Cardiac muscle cell (in vitro differentiated cells and primary cell): ENCODE results near the gene FGF19. TPM values are rescaled to one million over a fixed set of nuclear protein-coding genes. Genes with fewer than 3 reads are reported as not detected.

ENCODE experiments used
- DNase-seq, 2 donors: peaks; one replicate each; pipeline versions ENCODE4 v3.0.0 to v3.0.0-alpha.2; 2010 to 2017; ENCODE audit warnings: low read depth in 1 of 2, low spot score in 1 of 2
- H3K27ac ChIP-seq: fragments of 200-600 bp; sonication (generic); 2 replicates; pipeline ENCODE4 v1.5.1; 2016
- H3K27me3 ChIP-seq: fragments of 200-600 bp; sonication (generic); 2 replicates; pipeline ENCODE4 v1.6.0; 2016; ENCODE audit warnings: control low read depth
- H3K36me3 ChIP-seq: fragments of 200-600 bp; sonication (generic); 2 replicates; pipeline ENCODE4 v1.5.1; 2016; ENCODE audit warnings: control low read depth
- H3K4me1 ChIP-seq: fragments of 200-600 bp; sonication (generic); 2 replicates; pipeline ENCODE4 v1.8.1; 2017; ENCODE audit warnings: low read depth, mild to moderate bottlenecking, mixed run types
- H3K4me3 ChIP-seq: fragments of 200-600 bp; sonication (generic); 2 replicates; pipeline ENCODE4 v1.5.1; 2016; ENCODE audit warnings: mild to moderate bottlenecking
- H3K9me3 ChIP-seq: fragments of 200-600 bp; sonication (generic); 2 replicates; pipeline ENCODE4 v1.5.1; 2017; ENCODE audit warnings: low read depth, mild to moderate bottlenecking, control low read depth
- CTCF ChIP-seq: IDR thresholded peaks from 2 replicates; pipeline ENCODE4 v1.5.1; 2012; ENCODE audit warnings: low read depth, mild to moderate bottlenecking, low read length
- polyA plus RNA-seq: library from polyadenylated mRNA; unstranded; fragments of >200 nt; fragmentation: Nextera tagmentation; extraction: Ambion mirVana; gene quantifications from 2 replicates; pipeline ENCODE4 v1.2.1, GENCODE V29; 2016
- total RNA-seq: library from RNA; depleted of rRNA; stranded (reverse); fragments of >200 nt; gene quantifications from 2 replicates; pipeline ENCODE4 v1.2.3, GENCODE V29; 2016

Gene FGF19
- total and polyA plus RNA-seq, 2 experiments from 2014 or later: not detected

GRCh38 chr11:69654660-69655478, 49.0 kb downstream of the FGF19 start:
- Histone ChIP-seq H3K27ac (no peak overlapping the region), H3K36me3 (peaks cover 4% of the 10 kb centered on the region), H3K4me1 (peaks cover 11% of the 10 kb centered on the region), H3K27me3 (no peaks in the 10 kb centered on the region), H3K9me3 (no peaks in the 10 kb centered on the region), H3K4me3 (no peak overlapping the region)
- no peak for DNase-seq
- TF ChIP-seq CTCF: no peak

GRCh38 chr11:69654001-69654659, 49.7 kb downstream of the FGF19 start:
- Histone ChIP-seq H3K4me1 (peaks cover 11% of the 10 kb centered on the region), H3K36me3 (peaks cover 4% of the 10 kb centered on the region), H3K27me3 (no peaks in the 10 kb centered on the region), H3K27ac (no peak overlapping the region), H3K9me3 (no peaks in the 10 kb centered on the region), H3K4me3 (no peak overlapping the region)
- no peak for TF ChIP-seq CTCF
- DNase-seq: no peak

- Histone ChIP-seq H3K4me1 (peaks cover 9% of the 10 kb centered on the region), H3K9me3 (no peaks in the 10 kb centered on the region), H3K4me3 (no peak overlapping the region), H3K27me3 (no peaks in the 10 kb centered on the region), H3K36me3 (peaks cover 4% of the 10 kb centered on the region), H3K27ac (no peak overlapping the region)
- TF ChIP-seq CTCF: no peak
- DNase-seq: no peak
Measured at GRCh38 chr11:69653406-69653960, 50.3 kb downstream of the FGF19 start.

GRCh38 chr11:69652999-69653398, 50.8 kb downstream of the FGF19 start:
- Histone ChIP-seq H3K4me3 (no peak overlapping the region), H3K27me3 (no peaks in the 10 kb centered on the region), H3K27ac (no peak overlapping the region), H3K36me3 (peaks cover 4% of the 10 kb centered on the region), H3K9me3 (no peaks in the 10 kb centered on the region), H3K4me1 (peaks cover 5% of the 10 kb centered on the region)
- TF ChIP-seq CTCF: no peak
- DNase-seq: no peak

GRCh38 chr11:69651834-69652620, 51.8 kb downstream of the FGF19 start:
- no peaks in the 10 kb centered on the region for H3K4me1 ChIP-seq
- peaks cover 4% of the 10 kb centered on the region for H3K36me3 ChIP-seq
- no peaks in the 10 kb centered on the region for H3K27me3 ChIP-seq
- no peak overlapping the region for H3K4me3 ChIP-seq
- no peak for DNase-seq
- no peaks in the 10 kb centered on the region for H3K9me3 ChIP-seq
- TF ChIP-seq CTCF: no peak
- H3K27ac ChIP-seq: no peak overlapping the region
